Measurements from ENCODE around the gene HSF5.
A peak's percentile ranks its signal among the peaks of the same experiment; 100 is the strongest.

Gene HSF5

GRCh38 chr17:58387834-58388233, 100.4 kb downstream of the HSF5 start:
- DNase-seq, result no peak

GRCh38 chr17:58386708-58387107, 101.5 kb downstream of the HSF5 start:
- no peak for DNase-seq

- DNase-seq, result no peak
Observed at GRCh38 chr17:58385359-58385899, 102.8 kb downstream of the HSF5 start.

- no peak for DNase-seq
Observed at GRCh38 chr17:58384897-58385296, 103.3 kb downstream of the HSF5 start.

GRCh38 chr17:58383892-58384462, 104.2 kb downstream of the HSF5 start:
- no peak for DNase-seq

- no peak for DNase-seq
Observed at GRCh38 chr17:58382872-58383242, 105.4 kb downstream of the HSF5 start.

- DNase-seq, result no peak
Observed at GRCh38 chr17:58382108-58382871, 105.9 kb downstream of the HSF5 start.

- DNase-seq, result peak in 7 of 56 donors; percentile 11 to 35 (median 24)
Observed at GRCh38 chr17:58381124-58382035, 106.8 kb downstream of the HSF5 start.

GRCh38 chr17:58380207-58381123, 107.7 kb downstream of the HSF5 start:
- DNase-seq, result no peak

- DNase-seq, result no peak
Observed at GRCh38 chr17:58379511-58379824, 108.7 kb downstream of the HSF5 start.

GRCh38 chr17:58378733-58379510, 109.3 kb downstream of the HSF5 start:
- no peak for DNase-seq

GRCh38 chr17:58377661-58378060, 110.5 kb downstream of the HSF5 start:
- no peak for DNase-seq

GRCh38 chr17:58377093-58377601, 111.1 kb downstream of the HSF5 start:
- peak in 3 of 56 donors; percentile 10 to 26 (median 11) for DNase-seq

- no peak for DNase-seq
Observed at GRCh38 chr17:58376472-58377000, 111.7 kb downstream of the HSF5 start.

- no peak for DNase-seq
Observed at GRCh38 chr17:58375811-58376210, 112.4 kb downstream of the HSF5 start.

- no peak for DNase-seq
Observed at GRCh38 chr17:58375256-58375655, 113.0 kb downstream of the HSF5 start.

- no peak for DNase-seq
Observed at GRCh38 chr17:58373923-58374322, 114.3 kb downstream of the HSF5 start.

GRCh38 chr17:58373003-58373402, 115.2 kb downstream of the HSF5 start:
- no peak for DNase-seq

- no peak for DNase-seq
Observed at GRCh38 chr17:58371300-58371950, 116.8 kb downstream of the HSF5 start.

Measured in nucleus accumbens (tissue), 56 donors.